OCI-M2 (cell line): ENCODE data around the gene DRGX.

Source experiments
- DNase-seq: peaks from one replicate; lab custom pipeline; 2025; ENCODE audit not compliant: unreplicated experiment; lab: John Stamatoyannopoulos, UW

Gene DRGX

GRCh38 chr10:49363309-49364031 lies 32.4 kb downstream of the DRGX start:
- DNase-seq, result no peak

DNA sequence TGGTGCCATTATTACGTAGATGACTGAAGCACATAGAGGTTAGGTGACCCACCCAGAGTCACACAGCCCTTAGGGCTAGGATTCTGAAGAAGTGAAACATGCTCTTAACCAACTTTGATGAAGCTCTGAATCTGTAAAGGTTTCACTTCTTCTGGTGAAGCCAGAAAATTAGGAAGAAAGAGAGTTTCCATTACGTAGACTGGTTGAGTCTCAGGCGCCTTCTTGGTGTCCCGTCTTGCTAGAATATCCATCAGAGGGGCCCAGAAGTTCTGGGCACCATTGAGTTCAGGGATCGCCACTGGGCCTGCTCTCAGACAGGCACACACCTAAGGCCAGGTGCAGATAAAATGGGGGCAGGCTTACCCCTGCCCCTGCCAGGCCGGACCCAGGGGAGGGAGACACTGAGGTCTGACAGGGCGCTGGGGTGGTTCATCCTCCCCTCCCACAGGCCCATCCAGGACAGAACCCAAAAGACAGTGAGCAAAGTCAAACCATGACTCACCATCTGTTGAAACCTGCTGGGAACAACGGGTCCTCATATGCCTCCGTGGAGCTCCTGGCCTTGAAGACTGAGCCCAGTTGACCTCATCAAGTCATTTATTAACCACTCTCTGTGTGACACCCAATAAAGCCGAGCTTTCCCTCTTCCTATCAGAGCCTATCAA lies 33.2 kb downstream of the DRGX start:
- no peak for DNase-seq

DNA sequence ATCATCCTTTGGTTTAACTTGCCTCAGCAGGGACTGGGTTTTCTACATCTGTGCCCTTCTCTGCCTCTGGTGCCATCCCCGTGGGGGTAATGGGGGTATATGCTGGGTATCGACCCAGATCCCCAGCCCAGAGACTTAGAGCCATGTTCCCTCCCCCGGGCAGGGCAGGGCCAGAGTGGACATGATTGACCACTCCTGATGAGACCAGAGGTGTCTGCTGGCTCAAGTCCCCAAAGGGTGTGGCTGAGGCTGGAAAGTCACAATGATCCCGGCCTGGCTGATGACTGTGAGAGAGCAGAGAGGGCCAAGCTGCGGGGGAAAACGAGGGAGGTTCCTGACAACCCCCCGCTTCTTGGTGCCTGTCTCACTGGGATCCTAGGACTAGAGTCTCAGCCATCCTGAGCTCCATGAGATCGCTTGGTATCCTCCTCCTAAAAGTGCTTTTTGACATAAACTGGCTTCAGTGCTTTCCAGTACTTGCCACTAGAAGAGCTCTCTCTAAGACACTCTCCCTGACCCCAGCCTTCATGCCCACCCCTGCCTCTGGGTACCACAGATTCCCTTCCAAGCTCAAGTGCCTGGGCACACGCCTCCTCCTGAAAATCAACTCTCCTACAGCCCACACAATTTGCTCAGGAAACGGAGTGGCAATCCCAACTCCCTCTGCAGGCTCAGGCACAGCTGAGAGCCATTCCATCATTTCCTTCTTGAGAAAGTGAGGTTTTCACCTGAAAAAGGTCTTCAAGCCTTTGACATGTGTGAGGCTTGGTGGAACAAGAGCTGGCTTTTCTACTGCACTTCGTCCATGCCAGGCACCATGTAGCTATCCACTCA lies 33.9 kb downstream of the DRGX start:
- no peak for DNase-seq

GRCh38 chr10:49361178-49361554 lies 34.7 kb downstream of the DRGX start:
- no peak for DNase-seq

- DNase-seq, result no peak
Observed at GRCh38 chr10:49360271-49361177, 35.4 kb downstream of the DRGX start.

GRCh38 chr10:49359349-49360270 lies 36.3 kb downstream of the DRGX start:
- DNase-seq, result no peak

- DNase-seq, result no peak
Observed at GRCh38 chr10:49357910-49358309, 38.0 kb downstream of the DRGX start.

DNA sequence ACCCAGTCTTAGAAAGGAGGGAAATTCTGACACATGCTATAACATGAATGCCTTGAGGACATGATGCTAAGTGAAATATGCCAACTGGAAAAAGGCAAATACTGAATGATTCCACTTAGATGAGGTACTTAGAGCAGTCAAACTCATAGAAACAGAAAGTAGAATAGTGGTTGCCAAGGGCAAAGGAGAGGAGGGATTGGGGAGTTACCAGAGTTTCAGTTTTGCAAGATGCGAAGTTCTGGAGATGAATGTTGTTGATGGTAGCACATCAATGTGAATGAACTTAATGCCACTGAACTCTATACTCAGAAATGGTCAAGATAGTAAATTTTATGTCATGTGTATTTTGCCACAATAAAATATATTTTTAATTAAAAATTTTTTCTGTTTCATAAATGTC lies 38.9 kb downstream of the DRGX start:
- DNase-seq, result no peak

DNA sequence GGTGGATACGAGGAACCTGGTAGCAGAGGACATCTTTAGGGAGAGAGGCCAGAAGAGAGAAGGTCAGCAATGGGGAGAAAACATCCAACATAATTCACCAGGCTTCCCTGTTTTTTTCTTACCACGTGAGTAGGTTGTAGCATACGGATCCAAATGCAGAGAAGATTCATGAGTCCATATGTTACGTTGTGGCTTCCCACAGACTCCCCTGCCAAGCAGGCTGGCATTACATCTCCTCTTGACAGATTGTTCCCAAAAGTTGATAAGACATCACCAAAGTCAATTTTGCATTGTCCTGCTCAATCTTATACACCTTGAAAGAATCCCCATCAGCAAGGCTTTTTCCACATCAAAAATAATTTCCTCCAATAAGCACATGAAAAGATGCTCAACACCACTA lies 39.7 kb downstream of the DRGX start:
- no peak for DNase-seq

- no peak for DNase-seq
Observed at GRCh38 chr10:49355221-49355620, 40.7 kb downstream of the DRGX start.

- DNase-seq, result no peak
Observed at GRCh38 chr10:49354593-49354992, 41.3 kb downstream of the DRGX start.

DNA sequence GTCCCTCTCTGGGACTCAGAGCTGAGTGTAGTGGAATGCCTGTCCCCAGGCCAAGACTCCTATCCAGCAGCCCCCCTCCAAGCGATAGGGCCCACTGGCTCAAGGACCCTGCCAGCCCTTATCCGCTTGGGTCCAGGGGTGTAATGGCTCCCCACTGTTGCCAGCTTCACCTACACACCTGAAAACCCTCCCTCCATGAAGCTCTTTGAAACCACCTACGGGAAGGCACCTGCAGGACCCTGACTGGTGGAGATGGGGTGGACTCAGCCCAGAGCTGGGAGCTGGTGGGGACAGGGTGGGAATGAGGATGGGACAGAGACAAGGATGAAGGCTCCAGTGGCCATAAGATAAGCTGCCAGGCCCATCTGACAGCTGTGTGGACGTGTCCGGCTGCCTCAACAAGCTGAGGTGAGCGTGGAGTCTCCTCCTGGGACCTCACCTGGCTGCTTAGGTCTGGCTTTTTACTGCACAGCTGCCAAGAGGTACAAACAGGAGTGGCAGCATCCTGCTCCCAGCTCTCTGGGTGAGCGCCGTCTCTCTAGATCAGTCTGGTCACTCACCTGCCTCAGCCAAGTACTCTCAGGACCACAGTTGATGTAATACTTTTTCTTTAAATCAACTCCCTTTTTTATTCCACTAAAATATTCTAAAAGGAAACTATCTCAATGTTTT lies 41.9 kb downstream of the DRGX start:
- DNase-seq, result no peak

- no peak for DNase-seq
Observed at GRCh38 chr10:49353026-49353894, 42.6 kb downstream of the DRGX start.

- no peak for DNase-seq
Observed at GRCh38 chr10:49352323-49352722, 43.6 kb downstream of the DRGX start.

- DNase-seq, result no peak
Observed at GRCh38 chr10:49351669-49352068, 44.2 kb downstream of the DRGX start.

DNA sequence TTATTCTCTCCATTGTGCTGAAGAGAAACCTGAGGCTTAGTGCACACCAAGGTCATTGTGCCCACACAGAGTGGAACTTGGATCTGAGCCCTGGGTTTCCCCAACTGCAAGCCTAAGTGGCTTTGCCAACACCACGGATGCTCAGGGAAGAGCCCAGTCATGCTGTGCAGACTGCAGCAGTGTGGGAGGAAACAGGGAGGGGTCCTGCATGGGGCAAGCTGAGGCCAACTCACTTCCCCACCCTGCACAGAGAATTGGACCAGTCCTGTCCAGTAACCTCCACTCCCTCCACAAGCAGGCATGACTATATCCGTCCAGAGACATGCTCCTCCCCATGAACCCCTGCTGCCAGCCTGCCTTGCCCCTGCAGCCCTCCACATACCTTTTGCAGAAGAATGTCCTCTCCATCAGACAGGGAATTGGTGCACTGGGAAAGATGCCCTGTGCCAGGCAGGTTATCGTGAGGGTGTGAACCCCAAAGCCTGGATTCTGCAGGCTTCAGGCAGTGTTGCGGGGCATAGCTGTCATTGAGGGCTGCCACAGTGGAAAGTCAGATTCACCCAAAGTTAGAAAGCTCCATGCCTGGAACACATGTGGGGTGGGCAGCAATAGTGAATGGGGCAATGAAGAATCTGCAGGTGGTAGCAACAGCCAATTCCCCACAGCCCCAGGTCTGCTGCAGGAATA lies 44.9 kb downstream of the DRGX start:
- DNase-seq, result no peak

GRCh38 chr10:49350138-49350537 lies 45.8 kb downstream of the DRGX start:
- DNase-seq, result no peak

DNA sequence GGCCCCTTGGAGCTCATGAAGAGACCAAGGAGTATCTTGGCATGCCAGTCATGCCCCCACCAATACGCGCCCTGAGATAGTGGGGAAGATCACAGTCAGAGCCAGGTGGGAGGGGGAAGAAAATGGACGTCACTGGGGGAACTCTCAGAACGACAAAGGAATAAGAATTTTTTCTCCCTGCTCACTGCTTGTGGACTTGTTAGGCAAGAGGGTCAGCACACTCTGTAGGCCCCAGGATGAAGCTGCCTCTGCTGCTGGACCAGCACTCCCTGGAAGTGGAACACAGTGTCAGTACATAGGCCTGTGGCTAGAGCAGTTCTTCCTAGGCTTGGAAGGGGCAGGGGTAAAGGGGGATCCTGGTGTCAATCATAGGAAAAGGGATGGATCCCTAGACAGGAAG lies 46.5 kb downstream of the DRGX start:
- no peak for DNase-seq
